Smooth muscle cell (in vitro differentiated cells): Measurements from ENCODE around the gene TMEM184A. TPM values are rescaled to one million over a fixed set of nuclear protein-coding genes. Genes with fewer than 3 reads are reported as not detected.

Source experiments
- DNase-seq: peaks from one replicate; lab custom pipeline; 2025; ENCODE audit not compliant: unreplicated experiment; lab: John Stamatoyannopoulos, UW
- H2AFZ ChIP-seq: fragments of 200-600 bp; sonication (generic); 2 replicates; pipeline ENCODE4 v1.6.0; 2016; ENCODE audit warnings: antibody characterized with exemption, low read depth, mild to moderate bottlenecking
- H3F3A ChIP-seq: fragments of 200-600 bp; sonication (generic); 2 replicates; pipeline ENCODE4 v1.6.0; 2017; ENCODE audit warnings: antibody characterized with exemption, low read depth
- H3K27ac ChIP-seq: fragments of 200-600 bp; sonication (generic); 2 replicates; pipeline ENCODE4 v1.5.1; 2016; ENCODE audit warnings: low read depth, mild to moderate bottlenecking
- H3K27me3 ChIP-seq: fragments of 200-600 bp; sonication (generic); 2 replicates; pipeline ENCODE4 v1.6.1; 2016; ENCODE audit warnings: low read depth, mild to moderate bottlenecking
- H3K36me3 ChIP-seq: fragments of 200-600 bp; sonication (generic); 2 replicates; pipeline ENCODE4 v1.5.1; 2016; ENCODE audit warnings: low read depth
- H3K4me1 ChIP-seq: fragments of 200-600 bp; sonication (generic); 2 replicates; pipeline ENCODE4 v1.5.1; 2016; ENCODE audit warnings: low read depth
- H3K4me2 ChIP-seq: fragments of 200-600 bp; sonication (generic); 2 replicates; pipeline ENCODE4 v1.6.0; 2016; ENCODE audit warnings: mild to moderate bottlenecking
- H3K4me3 ChIP-seq: fragments of 200-600 bp; sonication (generic); 2 replicates; pipeline ENCODE4 v1.5.1; 2016; ENCODE audit warnings: mild to moderate bottlenecking
- H3K79me2 ChIP-seq: fragments of 200-600 bp; sonication (generic); 2 replicates; pipeline ENCODE4 v1.6.0; 2016; ENCODE audit warnings: low read depth, mild to moderate bottlenecking
- H3K9ac ChIP-seq: fragments of 200-600 bp; sonication (generic); 2 replicates; pipeline ENCODE4 v1.6.0; 2016; ENCODE audit warnings: low read depth
- H3K9me3 ChIP-seq: fragments of 200-600 bp; sonication (generic); replicated peaks from 2 replicates; pipeline ENCODE4 v1.5.1; 2016; ENCODE audit warnings: low read depth
- H4K20me1 ChIP-seq: fragments of 200-600 bp; sonication (generic); 2 replicates; pipeline ENCODE4 v1.6.0; 2016; ENCODE audit warnings: low read depth
- WGBS: methylation state at CpG from one replicate; pipeline ENCODE4 v1.1.7; 2016; ENCODE audit warnings: low lambda C conversion rate; 5-methylcytosine and 5-hydroxymethylcytosine counted together
- polyA plus RNA-seq: library from polyadenylated mRNA; unstranded; fragments of >200 nt; fragmentation: Nextera tagmentation; extraction: Ambion mirVana; gene quantifications from 2 replicates; pipeline ENCODE4 v1.2.1, GENCODE V29; 2016
- total RNA-seq: library from RNA; depleted of rRNA; stranded (reverse); fragments of >200 nt; gene quantifications from 2 replicates; pipeline ENCODE4 v1.2.3, GENCODE V29; 2014
- TF ChIP-seq, protein P1 (sequence below): fragments of 200-600 bp; sonication (generic); IDR thresholded peaks from 2 replicates; pipeline ENCODE4 v1.5.1; 2017; ENCODE audit warnings: borderline replicate concordance, mild to moderate bottlenecking, antibody characterized with exemption; ENCODE audit not compliant: insufficient read depth, poor library complexity, severe bottlenecking

TMEM184A gene
- total and polyA plus RNA-seq, 2 experiments from 2014 or later = 1.6 to 4.8 TPM

DNA sequence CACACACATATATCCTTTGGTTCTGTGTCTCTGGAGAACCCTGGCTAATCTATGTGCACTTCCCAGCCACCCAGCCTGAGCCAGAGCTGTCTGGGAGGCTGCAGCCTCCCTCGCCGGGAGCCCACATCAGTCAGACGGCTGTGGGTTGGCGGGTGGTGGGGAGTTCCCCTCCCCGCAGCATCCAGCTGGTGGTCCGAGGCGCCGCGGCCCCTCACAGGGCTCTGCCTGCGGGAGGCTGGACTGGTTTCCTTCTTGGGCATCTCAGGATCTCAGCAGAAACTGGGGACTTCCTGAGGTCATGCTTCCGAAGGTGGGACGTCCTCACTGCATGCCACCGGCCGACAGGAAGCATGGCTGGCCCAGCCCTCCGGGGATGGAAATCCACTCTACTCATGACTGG is 35.9 kb upstream of the TMEM184A start:
- no peaks in the 10 kb centered on the region for H3K4me1 ChIP-seq
- H2AFZ ChIP-seq = no peak overlapping the region
- no peaks in the 10 kb centered on the region for H3K36me3 ChIP-seq
- no peaks in the 10 kb centered on the region for H3F3A ChIP-seq
- no peak overlapping the region for H3K4me2 ChIP-seq
- no peaks in the 10 kb centered on the region for H3K79me2 ChIP-seq
- H3K4me3 ChIP-seq = no peak overlapping the region
- no peaks in the 10 kb centered on the region for H3K9me3 ChIP-seq
- no peaks in the 10 kb centered on the region for H3K27me3 ChIP-seq
- TF ChIP-seq, protein P1, sequence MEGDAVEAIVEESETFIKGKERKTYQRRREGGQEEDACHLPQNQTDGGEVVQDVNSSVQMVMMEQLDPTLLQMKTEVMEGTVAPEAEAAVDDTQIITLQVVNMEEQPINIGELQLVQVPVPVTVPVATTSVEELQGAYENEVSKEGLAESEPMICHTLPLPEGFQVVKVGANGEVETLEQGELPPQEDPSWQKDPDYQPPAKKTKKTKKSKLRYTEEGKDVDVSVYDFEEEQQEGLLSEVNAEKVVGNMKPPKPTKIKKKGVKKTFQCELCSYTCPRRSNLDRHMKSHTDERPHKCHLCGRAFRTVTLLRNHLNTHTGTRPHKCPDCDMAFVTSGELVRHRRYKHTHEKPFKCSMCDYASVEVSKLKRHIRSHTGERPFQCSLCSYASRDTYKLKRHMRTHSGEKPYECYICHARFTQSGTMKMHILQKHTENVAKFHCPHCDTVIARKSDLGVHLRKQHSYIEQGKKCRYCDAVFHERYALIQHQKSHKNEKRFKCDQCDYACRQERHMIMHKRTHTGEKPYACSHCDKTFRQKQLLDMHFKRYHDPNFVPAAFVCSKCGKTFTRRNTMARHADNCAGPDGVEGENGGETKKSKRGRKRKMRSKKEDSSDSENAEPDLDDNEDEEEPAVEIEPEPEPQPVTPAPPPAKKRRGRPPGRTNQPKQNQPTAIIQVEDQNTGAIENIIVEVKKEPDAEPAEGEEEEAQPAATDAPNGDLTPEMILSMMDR = no peak
- H3K27ac ChIP-seq = no peak overlapping the region
- H3K9ac ChIP-seq = no peak overlapping the region
- DNase-seq = no peak
- 81% methylated on average over 15 of the region's 15 CpGs for WGBS
- H4K20me1 ChIP-seq = no peaks in the 10 kb centered on the region

DNA sequence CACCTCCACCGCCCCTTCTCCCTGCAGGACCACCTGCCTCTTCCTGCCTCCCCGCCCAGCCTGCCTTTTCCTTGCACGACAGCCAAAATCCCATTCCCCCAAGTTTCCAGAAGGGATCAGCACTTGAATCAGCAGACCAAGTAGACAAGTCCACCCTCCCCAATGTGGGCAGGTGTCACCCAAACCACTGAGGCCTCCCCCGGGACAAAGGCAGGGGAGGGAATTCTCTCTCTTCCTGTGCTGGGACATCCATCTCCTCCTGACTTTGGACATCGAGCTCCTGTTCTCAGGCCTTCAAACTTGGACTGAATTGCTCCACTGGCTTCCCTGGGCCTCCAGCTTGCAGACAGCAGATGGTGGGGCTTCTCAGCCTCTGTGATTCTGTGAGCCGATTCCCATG is 35.4 kb upstream of the TMEM184A start:
- WGBS = 92% methylated on average over 6 of the region's 6 CpGs
- H2AFZ ChIP-seq = no peak overlapping the region
- no peak overlapping the region for H3K9ac ChIP-seq
- H3F3A ChIP-seq = no peaks in the 10 kb centered on the region
- no peaks in the 10 kb centered on the region for H3K4me1 ChIP-seq
- H3K4me2 ChIP-seq = no peak overlapping the region
- no peaks in the 10 kb centered on the region for H3K27me3 ChIP-seq
- H3K4me3 ChIP-seq = no peak overlapping the region
- H3K9me3 ChIP-seq = no peaks in the 10 kb centered on the region
- no peak for DNase-seq
- H3K36me3 ChIP-seq = no peaks in the 10 kb centered on the region
- TF ChIP-seq, protein P1 = no peak
- no peaks in the 10 kb centered on the region for H4K20me1 ChIP-seq
- H3K27ac ChIP-seq = no peak overlapping the region
- no peaks in the 10 kb centered on the region for H3K79me2 ChIP-seq

DNA sequence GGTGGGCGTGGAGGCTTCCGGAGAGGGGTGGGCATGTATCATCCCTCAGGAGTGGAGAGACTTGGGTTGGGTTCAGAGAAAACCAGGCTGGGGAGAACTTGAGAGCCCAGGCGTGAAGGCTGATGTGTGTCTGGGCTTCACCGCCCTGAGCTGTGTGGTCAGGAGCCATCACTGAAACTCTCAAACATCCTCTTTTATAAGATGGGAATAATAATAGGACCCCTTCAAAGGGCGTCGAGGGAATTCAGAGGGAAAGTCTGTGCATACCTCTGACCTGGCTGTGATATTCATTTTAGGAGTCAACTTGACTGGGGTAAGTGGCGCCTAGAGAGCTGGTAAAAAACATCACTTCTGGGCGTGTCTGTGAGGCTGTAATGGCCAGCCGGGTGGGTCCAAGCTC is 34.9 kb upstream of the TMEM184A start:
- H4K20me1 ChIP-seq = no peaks in the 10 kb centered on the region
- WGBS = 86% methylated on average over 9 of the region's 9 CpGs
- H3K9me3 ChIP-seq = no peaks in the 10 kb centered on the region
- H3K36me3 ChIP-seq = no peaks in the 10 kb centered on the region
- H3K27me3 ChIP-seq = no peaks in the 10 kb centered on the region
- no peak overlapping the region for H3K4me3 ChIP-seq
- no peak overlapping the region for H3K4me2 ChIP-seq
- H3K4me1 ChIP-seq = no peaks in the 10 kb centered on the region
- no peak overlapping the region for H3K9ac ChIP-seq
- H3K79me2 ChIP-seq = no peaks in the 10 kb centered on the region
- no peaks in the 10 kb centered on the region for H3F3A ChIP-seq
- DNase-seq = no peak
- H3K27ac ChIP-seq = no peak overlapping the region
- no peak overlapping the region for H2AFZ ChIP-seq
- TF ChIP-seq, protein P1 = no peak

DNA sequence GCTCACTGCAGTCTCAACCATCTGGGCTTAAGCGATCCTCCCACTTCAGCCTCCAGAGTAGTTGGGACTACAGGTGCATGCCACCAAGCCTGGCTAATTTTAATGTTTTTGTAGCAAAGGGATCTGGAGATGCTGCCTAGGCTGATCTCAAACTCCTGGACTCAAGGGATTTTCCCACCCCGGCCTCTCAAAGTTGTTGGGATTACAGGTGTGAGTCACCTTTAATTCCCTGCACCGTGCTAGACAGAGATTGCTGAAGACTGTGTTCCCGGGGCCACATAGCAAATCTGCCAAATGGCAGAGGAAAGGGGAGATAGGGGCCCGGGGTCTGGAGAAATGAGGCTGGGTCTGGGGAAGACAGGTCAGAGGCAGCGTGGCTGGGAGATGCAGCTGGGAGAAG is 34.5 kb upstream of the TMEM184A start:
- 55% methylated on average over 6 of the region's 6 CpGs for WGBS
- TF ChIP-seq, protein P1 = no peak
- Histone ChIP-seq H3K4me1 (no peaks in the 10 kb centered on the region), H3F3A (no peaks in the 10 kb centered on the region), H3K9me3 (no peaks in the 10 kb centered on the region), H4K20me1 (no peaks in the 10 kb centered on the region), H3K9ac (no peak overlapping the region), H3K4me2 (no peak overlapping the region), H2AFZ (no peak overlapping the region), H3K79me2 (no peaks in the 10 kb centered on the region), H3K27me3 (no peaks in the 10 kb centered on the region), H3K4me3 (no peak overlapping the region), H3K27ac (no peak overlapping the region), H3K36me3 (no peaks in the 10 kb centered on the region)
- no peak for DNase-seq
